B cell (primary cell): ENCODE results near the gene MMS19. TPM values are rescaled to one million over a fixed set of nuclear protein-coding genes. Genes with fewer than 3 reads are reported as not detected.
"Not testable (repeated sequence)": the region's sequence is repeated elsewhere in the genome, so short reads cannot be mapped to it uniquely, and the experiment has no call there.

Source experiments
- ATAC-seq: fragments of 200-7000 bp; cut with Tn5 transposase; one replicate; pipeline ENCODE4 v1.10.0; 2021; ENCODE audit warnings: low read depth, mild to moderate bottlenecking, moderate number of reproducible peaks, moderate library complexity
- CTCF ChIA-PET: fragments of 350-600 bp; sonication (Branson Sonifier 250); formaldehyde crosslinking; loops from one replicate; lab custom pipeline; 2021; ENCODE audit warnings: antibody characterized with exemption, inconsistent platforms; lab: Charles Lee
- POLR2A ChIA-PET: fragments of 350-600 bp; sonication (Branson Sonifier 250); formaldehyde crosslinking; loops from one replicate; lab custom pipeline; 2021; ENCODE audit warnings: antibody characterized with exemption; lab: Charles Lee
- DNase-seq: peaks from one replicate; pipeline ENCODE4 v3.0.0; 2013
- H2AFZ ChIP-seq: 2 replicates; pipeline ENCODE4 v1.6.1; 2012; ENCODE audit warnings: mild to moderate bottlenecking, low read depth, low read length; ENCODE audit not compliant: insufficient read depth, poor library complexity, severe bottlenecking
- H3K27ac ChIP-seq, 2 donors: 1 replicate in 1 of 2; 2 replicates in 1 of 2; pipeline ENCODE4 v1.5.1; 2012 to 2013; ENCODE audit warnings: low read length in 2 of 2, mild to moderate bottlenecking in 2 of 2, moderate library complexity in 1 of 2
- H3K27me3 ChIP-seq, 4 experiments: fragments of 200-600 bp in 1 of 4; sonication (generic) in 1 of 4; replicated peaks in 1 of 4; 1 replicate in 2 of 4; 2 replicates in 2 of 4; pipeline versions ENCODE4 v1.6.1 to v1.7.0; 2013 to 2016; ENCODE audit warnings: low read length in 3 of 4, mild to moderate bottlenecking in 2 of 4, mixed read lengths in 1 of 4, moderate library complexity in 1 of 4; ENCODE audit not compliant: insufficient read depth in 4 of 4, control insufficient read depth in 3 of 4; ENCODE audit errors: control extremely low read depth in 1 of 4
- H3K36me3 ChIP-seq, 2 experiments: replicated peaks in 1 of 2; 1 replicate in 1 of 2; 2 replicates in 1 of 2; pipeline versions ENCODE4 v1.6.1 to v1.7.1; 2013; ENCODE audit warnings: low read length in 1 of 2; ENCODE audit not compliant: insufficient read depth in 2 of 2, control insufficient read depth in 1 of 2; ENCODE audit errors: control extremely low read depth in 1 of 2, extremely low read depth in 1 of 2
- H3K4me1 ChIP-seq, 2 donors: fragments of 200-600 bp in 1 of 2; sonication (generic) in 1 of 2; 1 replicate in 1 of 2; 2 replicates in 1 of 2; pipeline versions ENCODE4 v1.5.1 to v1.6.1; 2013 to 2017; ENCODE audit warnings: low read length in 2 of 2; ENCODE audit not compliant: control insufficient read depth in 2 of 2, insufficient read depth in 2 of 2
- H3K4me2 ChIP-seq: replicated peaks from 2 replicates; pipeline ENCODE3; 2012; ENCODE audit warnings: mild to moderate bottlenecking, low read depth, low read length; ENCODE audit not compliant: poor library complexity, severe bottlenecking
- H3K4me3 ChIP-seq, 5 experiments: fragments of 200-600 bp in 1 of 5; sonication (generic) in 1 of 5; 1 replicate in 3 of 5; 2 replicates in 2 of 5; pipeline versions ENCODE4 v1.5.1 to v1.7.0; 2011 to 2016; ENCODE audit warnings: low read length in 4 of 5, mild to moderate bottlenecking in 4 of 5, low read depth in 2 of 5, control low read depth in 1 of 5, moderate library complexity in 1 of 5; ENCODE audit not compliant: insufficient read depth in 1 of 5; ENCODE audit errors: control extremely low read depth in 1 of 5, extremely low read depth in 1 of 5
- H3K79me2 ChIP-seq: fragments of 200-600 bp; sonication (generic); one replicate; pipeline ENCODE4 v1.6.0; 2016; ENCODE audit warnings: low read length; ENCODE audit not compliant: control insufficient read depth, insufficient read depth
- H3K9ac ChIP-seq: fragments of 200-600 bp; sonication (generic); 2 replicates; pipeline ENCODE4 v1.6.1; 2017; ENCODE audit warnings: mild to moderate bottlenecking, low read length, moderate library complexity
- H3K9me3 ChIP-seq, 3 donors: one replicate each; pipeline versions ENCODE4 v1.6.1 to v1.7.1; 2013; ENCODE audit warnings: low read length in 2 of 3; ENCODE audit not compliant: control insufficient read depth in 2 of 3, insufficient read depth in 1 of 3; ENCODE audit errors: control extremely low read depth in 1 of 3
- H4K20me1 ChIP-seq: 2 replicates; pipeline ENCODE4 v1.6.0; 2012; ENCODE audit warnings: mild to moderate bottlenecking, low read length; ENCODE audit not compliant: insufficient read depth, control insufficient read depth, poor library complexity, severe bottlenecking
- H3K27ac Mint-ChIP-seq: one replicate; pipeline ENCODE4 v1.8.0; 2021; ENCODE audit warnings: mixed read lengths
- H3K27me3 Mint-ChIP-seq: one replicate; pipeline ENCODE4 v1.8.0; 2021; ENCODE audit warnings: mixed read lengths
- H3K4me1 Mint-ChIP-seq: one replicate; pipeline ENCODE4 v1.8.0; 2021; ENCODE audit warnings: mixed read lengths
- H3K4me3 Mint-ChIP-seq: one replicate; pipeline ENCODE4 v1.8.0; 2021; ENCODE audit warnings: mixed read lengths
- H3K9me3 Mint-ChIP-seq: one replicate; pipeline ENCODE4 v1.8.0; 2022; ENCODE audit warnings: mixed read lengths; ENCODE audit not compliant: insufficient read depth
- EZH2 ChIP-seq: IDR thresholded peaks from 2 replicates; pipeline ENCODE4 v1.6.1; 2012; ENCODE audit warnings: borderline replicate concordance, low read depth, mild to moderate bottlenecking, moderate library complexity, low read length; ENCODE audit not compliant: insufficient read depth, poor library complexity, severe bottlenecking
- WGBS: methylation state at CpG from one replicate; pipeline ENCODE4 v1.1.5; 2013; ENCODE audit warnings: missing lambda C conversion rate; ENCODE audit not compliant: insufficient coverage; 5-methylcytosine and 5-hydroxymethylcytosine counted together
- intact Hi-C: fragments of 100-400 bp; cut with micrococcal nuclease; formaldehyde crosslinking; loops from one replicate; pipeline ENCODE4 v1.10.0; 2022
- polyA plus RNA-seq: library from polyadenylated mRNA; depleted of rRNA; stranded (reverse); fragments of >200 nt; gene quantifications from 2 replicates; pipeline ENCODE4 v1.2.3, GENCODE V29; 2012
- total RNA-seq, 2 donors: library from RNA; stranded (reverse); fragments of 120-200 nt in 1 of 2; gene quantifications; 1 replicate in 1 of 2; 2 replicates in 1 of 2; pipeline versions ENCODE4 v1.2.3 to v1.2.4, GENCODE V29; 2013 to 2022
- TF ChIP-seq, protein P1 (sequence below): fragments of 200-600 bp; IDR thresholded peaks from one replicate; pipeline ENCODE4 v1.8.0; 2022; ENCODE audit warnings: antibody characterized with exemption, mild to moderate bottlenecking

Gene MMS19
- total and polyA plus RNA-seq, 2 donors (not counting 1 experiment from before 2014, with no cell fraction given): 82.1 to 102 TPM

DNA sequence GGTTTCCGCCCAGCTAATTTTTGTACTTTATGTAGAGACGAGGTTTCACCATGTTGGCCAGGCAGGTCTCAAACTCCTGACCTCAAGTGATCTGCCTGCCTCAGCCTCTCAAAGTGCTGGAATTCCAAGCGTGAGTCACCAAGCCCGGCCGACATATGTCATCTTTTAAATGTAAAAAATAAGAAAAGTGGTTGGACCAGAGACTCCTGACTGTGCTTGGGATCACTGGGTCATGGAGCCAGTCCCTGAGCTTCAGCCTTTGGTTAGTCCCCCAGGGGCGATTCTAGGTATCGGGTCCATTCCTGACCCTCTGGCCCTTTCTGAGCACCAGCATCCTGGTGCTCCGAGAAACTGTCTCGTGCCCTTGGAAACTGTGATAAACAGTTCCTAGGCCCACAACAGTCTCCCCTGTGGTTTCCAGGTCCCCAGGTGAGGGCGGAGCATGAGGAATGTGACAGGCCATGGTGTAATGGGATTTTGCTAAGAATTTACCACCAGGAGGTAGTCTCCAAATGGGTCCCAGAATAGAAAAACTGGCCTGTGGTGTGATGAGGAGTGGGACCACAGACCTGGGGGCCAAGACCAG is 33.3 kb upstream of the MMS19 start:
- no peak overlapping the region for H3K4me3 Mint-ChIP-seq
- CTCF ChIA-PET: no interaction called here
- intact Hi-C loops: no loop called here

GRCh38 chr10:97529685-97530465 is 31.7 kb upstream of the MMS19 start:
- ChIA-PET POLR2A (no interaction called here), CTCF (interaction anchor here (1.4 kb wide), 1 partner anchor 24 kb away, joined by 3 read pairs; no protein-coding TSS in a partner anchor)
- Histone ChIP-seq H3K79me2 (no peaks in the 10 kb centered on the region), H3K36me3 (no peaks in the 10 kb centered on the region), H3K9me3 (no peaks in the 10 kb centered on the region), H3K4me2 (no peak overlapping the region), H3K4me3 (no peak overlapping the region), H3K27me3 (no peaks in the 10 kb centered on the region), H3K9ac (no peak overlapping the region), H3K4me1 (no peaks in the 10 kb centered on the region), H3K27ac (no peak overlapping the region), H2AFZ (no peak overlapping the region), H4K20me1 (no peaks in the 10 kb centered on the region)
- ATAC-seq (no peak), DNase-seq (no peak)
- TF ChIP-seq, protein P1, sequence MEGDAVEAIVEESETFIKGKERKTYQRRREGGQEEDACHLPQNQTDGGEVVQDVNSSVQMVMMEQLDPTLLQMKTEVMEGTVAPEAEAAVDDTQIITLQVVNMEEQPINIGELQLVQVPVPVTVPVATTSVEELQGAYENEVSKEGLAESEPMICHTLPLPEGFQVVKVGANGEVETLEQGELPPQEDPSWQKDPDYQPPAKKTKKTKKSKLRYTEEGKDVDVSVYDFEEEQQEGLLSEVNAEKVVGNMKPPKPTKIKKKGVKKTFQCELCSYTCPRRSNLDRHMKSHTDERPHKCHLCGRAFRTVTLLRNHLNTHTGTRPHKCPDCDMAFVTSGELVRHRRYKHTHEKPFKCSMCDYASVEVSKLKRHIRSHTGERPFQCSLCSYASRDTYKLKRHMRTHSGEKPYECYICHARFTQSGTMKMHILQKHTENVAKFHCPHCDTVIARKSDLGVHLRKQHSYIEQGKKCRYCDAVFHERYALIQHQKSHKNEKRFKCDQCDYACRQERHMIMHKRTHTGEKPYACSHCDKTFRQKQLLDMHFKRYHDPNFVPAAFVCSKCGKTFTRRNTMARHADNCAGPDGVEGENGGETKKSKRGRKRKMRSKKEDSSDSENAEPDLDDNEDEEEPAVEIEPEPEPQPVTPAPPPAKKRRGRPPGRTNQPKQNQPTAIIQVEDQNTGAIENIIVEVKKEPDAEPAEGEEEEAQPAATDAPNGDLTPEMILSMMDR: no peak
- no peak for TF ChIP-seq EZH2
- Mint-ChIP-seq H3K9me3 (peaks cover 2% of the 10 kb centered on the region), H3K27ac (no peak overlapping the region), H3K4me3 (no peak overlapping the region), H3K4me1 (no peaks in the 10 kb centered on the region), H3K27me3 (peaks cover 6% of the 10 kb centered on the region)
- intact Hi-C loops: no loop called here
- WGBS: 86% methylated on average over 8 of the region's 14 CpGs

More for the DNA sequence above, 33.3 kb upstream of the MMS19 start:
- Histone ChIP-seq H3K27me3 (no peaks in the 10 kb centered on the region), H3K4me1 (no peaks in the 10 kb centered on the region), H3K79me2 (no peaks in the 10 kb centered on the region), H3K9me3 (no peaks in the 10 kb centered on the region), H4K20me1 (no peaks in the 10 kb centered on the region), H3K4me2 (no peak overlapping the region), H3K36me3 (no peaks in the 10 kb centered on the region), H3K4me3 (no peak overlapping the region), H2AFZ (no peak overlapping the region), H3K27ac (no peak overlapping the region), H3K9ac (no peak overlapping the region)
- DNase-seq: no peak
- peaks cover 2% of the 10 kb centered on the region for H3K9me3 Mint-ChIP-seq
- H3K27ac Mint-ChIP-seq: no peak overlapping the region
- no peaks in the 10 kb centered on the region for H3K27me3 Mint-ChIP-seq
- no peak for ATAC-seq
- H3K4me1 Mint-ChIP-seq: no peaks in the 10 kb centered on the region
- POLR2A ChIA-PET: no interaction called here
- TF ChIP-seq, protein P1: no peak
- TF ChIP-seq EZH2: no peak
- WGBS: 93% methylated on average over 7 of the region's 10 CpGs

GRCh38 chr10:97528876-97529275 is 30.7 kb upstream of the MMS19 start:
- H3K4me1 ChIP-seq, POLR2A ChIA-PET, H3K27ac Mint-ChIP-seq, H3K27ac ChIP-seq, CTCF ChIA-PET, H3K79me2 ChIP-seq, H3K9ac ChIP-seq, H3K36me3 ChIP-seq, H4K20me1 ChIP-seq, H3K9me3 Mint-ChIP-seq, H3K27me3 ChIP-seq, intact Hi-C loops, H3K4me3 Mint-ChIP-seq, H3K9me3 ChIP-seq, H3K4me2 ChIP-seq, H2AFZ ChIP-seq, H3K4me3 ChIP-seq, ATAC-seq, DNase-seq, H3K4me1 Mint-ChIP-seq: not testable (repeated sequence)
- 95% methylated on average over 9 of the region's 29 CpGs for WGBS
- peaks cover 13% of the 10 kb centered on the region for H3K27me3 Mint-ChIP-seq
